Measurements from ENCODE around the gene RNFT2. TPM values are rescaled to one million over a fixed set of nuclear protein-coding genes. Genes with fewer than 3 reads are reported as not detected.

The RNFT2 gene
- total RNA-seq, 1 donor from 2014 or later = 0.21 TPM

- H3K4me3 ChIP-seq = no peak overlapping the region
- DNase-seq (ENCODE audit: low spot score in 2 of 2) = peak in 1 of 2 donors; percentile 47
- H3K9me3 ChIP-seq = no peaks in the 10 kb centered on the region
- no peaks in the 10 kb centered on the region for H3K27me3 ChIP-seq
- peaks cover 5 to 15% of the 10 kb centered on the region in 2 donors for H3K36me3 ChIP-seq
- peaks cover 0 to 3% of the 10 kb centered on the region in 2 donors for H3K4me1 ChIP-seq
- intact Hi-C loops (cut with DNase I) = no loop called here
- TF ChIP-seq CTCF (IDR thresholded peaks at IDR 0.05) = no peak
- H3K27ac ChIP-seq = no peak overlapping the region
Measured at GRCh38 chr12:116712458-116713303, 25.4 kb upstream of the RNFT2 start.

GRCh38 chr12:116713527-116713926 lies 24.6 kb upstream of the RNFT2 start:
- no peak for DNase-seq (ENCODE audit: low spot score in 2 of 2)
- TF ChIP-seq CTCF (IDR thresholded peaks at IDR 0.05) = no peak
- no peak overlapping the region for H3K27ac ChIP-seq

GRCh38 chr12:116714175-116714574 lies 23.9 kb upstream of the RNFT2 start:
- DNase-seq (ENCODE audit: low spot score in 2 of 2) = peak in 1 of 2 donors; percentile 49
- Histone ChIP-seq H3K4me3 (no peak overlapping the region), H3K27ac (no peak overlapping the region), H3K4me1 (no peaks in the 10 kb centered on the region), H3K36me3 (peaks cover 5 to 15% of the 10 kb centered on the region in 2 donors), H3K9me3 (no peaks in the 10 kb centered on the region), H3K27me3 (no peaks in the 10 kb centered on the region)
- intact Hi-C loops (cut with DNase I) = no loop called here
- TF ChIP-seq CTCF (IDR thresholded peaks at IDR 0.05) = no peak

More at GRCh38 chr12:116713527-116713926, 24.6 kb upstream of the RNFT2 start:
- H3K36me3 ChIP-seq = peaks cover 5 to 15% of the 10 kb centered on the region in 2 donors
- H3K27me3 ChIP-seq = no peaks in the 10 kb centered on the region
- no peak overlapping the region for H3K4me3 ChIP-seq
- H3K4me1 ChIP-seq = peaks cover 0 to 2% of the 10 kb centered on the region in 2 donors
- intact Hi-C loops (cut with DNase I) = no loop called here
- no peaks in the 10 kb centered on the region for H3K9me3 ChIP-seq

- Histone ChIP-seq H3K4me3 (peak overlapping the region in 1 of 2 donors; percentile 37), H3K4me1 (no peaks in the 10 kb centered on the region), H3K27ac (peak overlapping the region in 1 of 2 donors; percentile 26), H3K27me3 (no peaks in the 10 kb centered on the region), H3K36me3 (peaks cover 9 to 18% of the 10 kb centered on the region in 2 donors), H3K9me3 (no peaks in the 10 kb centered on the region)
- intact Hi-C loops (cut with DNase I) = no loop called here
- DNase-seq (ENCODE audit: low spot score in 2 of 2) = peak in 1 of 2 donors; percentile 80
- TF ChIP-seq CTCF (IDR thresholded peaks at IDR 0.05) = no peak
Measured at GRCh38 chr12:116717466-116718437, 20.4 kb upstream of the RNFT2 start.

- TF ChIP-seq CTCF (IDR thresholded peaks at IDR 0.05) = no peak
- H3K9me3 ChIP-seq = no peaks in the 10 kb centered on the region
- intact Hi-C loops (cut with DNase I) = no loop called here
- H3K27me3 ChIP-seq = no peaks in the 10 kb centered on the region
- H3K27ac ChIP-seq = no peak overlapping the region
- H3K4me3 ChIP-seq = no peak overlapping the region
- no peaks in the 10 kb centered on the region for H3K4me1 ChIP-seq
- peaks cover 9 to 18% of the 10 kb centered on the region in 2 donors for H3K36me3 ChIP-seq
- peak in 1 of 2 donors; percentile 11 for DNase-seq (ENCODE audit: low spot score in 2 of 2)
Measured at GRCh38 chr12:116718655-116719454, 19.3 kb upstream of the RNFT2 start.

All from ascending aorta (tissue), 2 donors.